ENCODE data around the gene CLMN. TPM values are rescaled to one million over a fixed set of nuclear protein-coding genes. Genes with fewer than 3 reads are reported as not detected.

Gene CLMN
- polyA plus RNA-seq, 1 donor from 2014 or later = 0.57 TPM

DNA sequence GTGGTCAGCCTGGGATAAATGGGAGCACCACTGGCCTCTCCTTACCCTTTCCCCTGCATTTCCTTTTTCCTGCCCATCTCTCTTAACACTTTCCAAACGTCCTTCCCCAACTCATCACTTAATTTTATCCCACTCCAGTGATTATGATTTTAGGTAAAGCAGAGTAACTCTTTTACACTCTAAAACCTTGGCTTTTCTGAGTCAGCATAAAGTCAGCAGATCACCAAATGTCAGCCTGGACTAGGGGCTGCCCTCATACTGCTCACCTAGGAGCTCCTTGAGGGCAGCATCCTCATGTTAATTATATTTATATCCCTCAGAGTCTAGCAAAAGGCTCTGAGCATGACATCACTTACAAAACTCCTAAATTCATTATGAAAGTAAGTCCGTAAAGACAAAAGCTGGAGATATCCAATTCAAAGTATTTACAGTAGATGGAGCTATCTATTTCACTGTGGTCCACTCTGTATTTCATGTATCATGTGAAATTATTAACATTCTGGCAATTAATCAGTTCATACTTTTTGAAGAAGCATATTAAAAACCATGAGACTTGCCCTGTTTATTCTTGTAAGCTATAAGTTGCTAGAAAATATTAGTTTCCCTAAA is 145.4 kb downstream of the CLMN start:
- H3F3A ChIP-seq (ENCODE audit: insufficient read depth, low read length, poor library complexity, severe bottlenecking) = no peaks in the 10 kb centered on the region
- H3K9me2 ChIP-seq (ENCODE audit: insufficient read depth, low read length) = no peaks in the 10 kb centered on the region
- no peak overlapping the region for H3K27ac ChIP-seq (ENCODE audit: low read length)
- H4K20me1 ChIP-seq (ENCODE audit: insufficient read depth) = no peaks in the 10 kb centered on the region
- no peaks in the 10 kb centered on the region for H3K36me3 ChIP-seq (ENCODE audit: insufficient read depth, low read length)
- TF ChIP-seq MXI1 (conservative IDR thresholded peaks at IDR 0.05; ENCODE audit: poor library complexity, severe bottlenecking) (no peak), RAD21 (conservative IDR thresholded peaks at IDR 0.05) (no peak), EZH2 (IDR thresholded peaks at IDR 0.05; ENCODE audit: borderline replicate concordance, insufficient read depth, low read length, poor library complexity, severe bottlenecking) (no peak), EP300 (conservative IDR thresholded peaks at IDR 0.05; ENCODE audit: poor library complexity, severe bottlenecking) (no peak), POLR2AphosphoS5 (IDR thresholded peaks at IDR 0.05) (no peak), SMC3 (conservative IDR thresholded peaks at IDR 0.05; ENCODE audit: poor library complexity) (no peak)
- TF ChIP-seq, protein P1, sequence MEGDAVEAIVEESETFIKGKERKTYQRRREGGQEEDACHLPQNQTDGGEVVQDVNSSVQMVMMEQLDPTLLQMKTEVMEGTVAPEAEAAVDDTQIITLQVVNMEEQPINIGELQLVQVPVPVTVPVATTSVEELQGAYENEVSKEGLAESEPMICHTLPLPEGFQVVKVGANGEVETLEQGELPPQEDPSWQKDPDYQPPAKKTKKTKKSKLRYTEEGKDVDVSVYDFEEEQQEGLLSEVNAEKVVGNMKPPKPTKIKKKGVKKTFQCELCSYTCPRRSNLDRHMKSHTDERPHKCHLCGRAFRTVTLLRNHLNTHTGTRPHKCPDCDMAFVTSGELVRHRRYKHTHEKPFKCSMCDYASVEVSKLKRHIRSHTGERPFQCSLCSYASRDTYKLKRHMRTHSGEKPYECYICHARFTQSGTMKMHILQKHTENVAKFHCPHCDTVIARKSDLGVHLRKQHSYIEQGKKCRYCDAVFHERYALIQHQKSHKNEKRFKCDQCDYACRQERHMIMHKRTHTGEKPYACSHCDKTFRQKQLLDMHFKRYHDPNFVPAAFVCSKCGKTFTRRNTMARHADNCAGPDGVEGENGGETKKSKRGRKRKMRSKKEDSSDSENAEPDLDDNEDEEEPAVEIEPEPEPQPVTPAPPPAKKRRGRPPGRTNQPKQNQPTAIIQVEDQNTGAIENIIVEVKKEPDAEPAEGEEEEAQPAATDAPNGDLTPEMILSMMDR (IDR thresholded peaks at IDR 0.05; ENCODE audit: poor library complexity, severe bottlenecking) = no peak
- TF ChIP-seq, protein P2, sequence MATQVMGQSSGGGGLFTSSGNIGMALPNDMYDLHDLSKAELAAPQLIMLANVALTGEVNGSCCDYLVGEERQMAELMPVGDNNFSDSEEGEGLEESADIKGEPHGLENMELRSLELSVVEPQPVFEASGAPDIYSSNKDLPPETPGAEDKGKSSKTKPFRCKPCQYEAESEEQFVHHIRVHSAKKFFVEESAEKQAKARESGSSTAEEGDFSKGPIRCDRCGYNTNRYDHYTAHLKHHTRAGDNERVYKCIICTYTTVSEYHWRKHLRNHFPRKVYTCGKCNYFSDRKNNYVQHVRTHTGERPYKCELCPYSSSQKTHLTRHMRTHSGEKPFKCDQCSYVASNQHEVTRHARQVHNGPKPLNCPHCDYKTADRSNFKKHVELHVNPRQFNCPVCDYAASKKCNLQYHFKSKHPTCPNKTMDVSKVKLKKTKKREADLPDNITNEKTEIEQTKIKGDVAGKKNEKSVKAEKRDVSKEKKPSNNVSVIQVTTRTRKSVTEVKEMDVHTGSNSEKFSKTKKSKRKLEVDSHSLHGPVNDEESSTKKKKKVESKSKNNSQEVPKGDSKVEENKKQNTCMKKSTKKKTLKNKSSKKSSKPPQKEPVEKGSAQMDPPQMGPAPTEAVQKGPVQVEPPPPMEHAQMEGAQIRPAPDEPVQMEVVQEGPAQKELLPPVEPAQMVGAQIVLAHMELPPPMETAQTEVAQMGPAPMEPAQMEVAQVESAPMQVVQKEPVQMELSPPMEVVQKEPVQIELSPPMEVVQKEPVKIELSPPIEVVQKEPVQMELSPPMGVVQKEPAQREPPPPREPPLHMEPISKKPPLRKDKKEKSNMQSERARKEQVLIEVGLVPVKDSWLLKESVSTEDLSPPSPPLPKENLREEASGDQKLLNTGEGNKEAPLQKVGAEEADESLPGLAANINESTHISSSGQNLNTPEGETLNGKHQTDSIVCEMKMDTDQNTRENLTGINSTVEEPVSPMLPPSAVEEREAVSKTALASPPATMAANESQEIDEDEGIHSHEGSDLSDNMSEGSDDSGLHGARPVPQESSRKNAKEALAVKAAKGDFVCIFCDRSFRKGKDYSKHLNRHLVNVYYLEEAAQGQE (IDR thresholded peaks at IDR 0.05; ENCODE audit: borderline replicate concordance) = no peak
- H3K4me2 ChIP-seq (ENCODE audit: low read length) = no peak overlapping the region
- no peaks in the 10 kb centered on the region for H3K27me3 ChIP-seq (ENCODE audit: insufficient read depth, low read depth, low read length)
- H2AFZ ChIP-seq (ENCODE audit: low read depth, low read length) = no peak overlapping the region
- H3K9ac ChIP-seq (ENCODE audit: low read length) = no peak overlapping the region
- no peaks in the 10 kb centered on the region for H3K9me3 ChIP-seq (ENCODE audit: low read length)
- H3K4me3 ChIP-seq (ENCODE audit: low read length) = no peak overlapping the region
- H3K79me2 ChIP-seq (replicated peaks; ENCODE audit: insufficient read depth, low read length) = no peaks in the 10 kb centered on the region

DNA sequence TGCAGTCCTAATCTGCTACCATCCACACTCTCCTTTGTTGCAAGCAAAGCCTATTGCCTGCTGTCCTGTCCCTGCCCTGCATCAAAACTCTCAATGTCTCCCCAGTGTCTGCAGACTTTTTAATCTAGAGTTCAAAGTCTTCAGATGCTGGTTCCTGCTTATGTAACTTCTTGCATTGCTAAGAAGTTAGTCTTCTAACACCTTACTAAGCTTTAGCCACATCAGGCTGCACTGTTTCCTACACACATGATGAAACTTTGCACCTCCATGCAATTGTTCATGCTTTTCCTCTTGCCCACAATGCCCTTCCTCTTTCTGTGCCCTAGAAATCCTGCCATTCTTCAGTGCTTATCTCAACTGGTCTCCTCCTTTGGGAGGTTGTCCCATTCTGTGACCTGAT is 146.2 kb downstream of the CLMN start:
- Histone ChIP-seq H3K79me2 (replicated peaks; ENCODE audit: insufficient read depth, low read length) (no peaks in the 10 kb centered on the region), H3K4me2 (ENCODE audit: low read length) (no peak overlapping the region), H3K27me3 (ENCODE audit: insufficient read depth, low read depth, low read length) (no peaks in the 10 kb centered on the region), H3K27ac (ENCODE audit: low read length) (no peak overlapping the region), H4K20me1 (ENCODE audit: insufficient read depth) (no peaks in the 10 kb centered on the region), H2AFZ (ENCODE audit: low read depth, low read length) (no peak overlapping the region), H3K36me3 (ENCODE audit: insufficient read depth, low read length) (no peaks in the 10 kb centered on the region), H3F3A (ENCODE audit: insufficient read depth, low read length, poor library complexity, severe bottlenecking) (no peaks in the 10 kb centered on the region), H3K9ac (ENCODE audit: low read length) (no peak overlapping the region), H3K9me2 (ENCODE audit: insufficient read depth, low read length) (no peaks in the 10 kb centered on the region), H3K4me3 (ENCODE audit: low read length) (no peak overlapping the region), H3K9me3 (ENCODE audit: low read length) (no peaks in the 10 kb centered on the region)
- no peak for TF ChIP-seq EP300 (conservative IDR thresholded peaks at IDR 0.05; ENCODE audit: poor library complexity, severe bottlenecking)
- no peak for TF ChIP-seq EZH2 (IDR thresholded peaks at IDR 0.05; ENCODE audit: borderline replicate concordance, insufficient read depth, low read length, poor library complexity, severe bottlenecking)
- TF ChIP-seq MXI1 (conservative IDR thresholded peaks at IDR 0.05; ENCODE audit: poor library complexity, severe bottlenecking) = no peak
- no peak for TF ChIP-seq SMC3 (conservative IDR thresholded peaks at IDR 0.05; ENCODE audit: poor library complexity)
- TF ChIP-seq, protein P2 (IDR thresholded peaks at IDR 0.05; ENCODE audit: borderline replicate concordance) = no peak
- no peak for TF ChIP-seq POLR2AphosphoS5 (IDR thresholded peaks at IDR 0.05)
- no peak for TF ChIP-seq TAF1 (IDR thresholded peaks at IDR 0.05; ENCODE audit: low read depth)
- TF ChIP-seq, protein P1 (IDR thresholded peaks at IDR 0.05; ENCODE audit: poor library complexity, severe bottlenecking) = no peak
- TF ChIP-seq RAD21 (conservative IDR thresholded peaks at IDR 0.05) = no peak

All from neural cell (in vitro differentiated cells).